GM12892 (cell line): ENCODE data around the gene SIVA1.

Experiments
- POLR2A ChIP-seq: IDR thresholded peaks from 2 replicates; pipeline ENCODE4 v1.6.1; 2011; ENCODE audit warnings: low read depth, low read length, control low read depth
- POLR2AphosphoS5 ChIP-seq: IDR thresholded peaks from 2 replicates; pipeline ENCODE4 v1.6.1; 2011; ENCODE audit warnings: low read depth, low read length, control low read depth
- TAF1 ChIP-seq: IDR thresholded peaks from 2 replicates; pipeline ENCODE4 v1.6.1; 2011; ENCODE audit warnings: low read depth, mild to moderate bottlenecking, control low read depth, low read length, borderline replicate concordance

GRCh38 chr14:104786726-104787675, 34.1 kb downstream of the SIVA1 start:
- TF ChIP-seq POLR2A (no peak), POLR2AphosphoS5 (no peak), TAF1 (no peak)
